Fibroblast of lung (primary cell): ENCODE measurements around the gene GOLGA8N. TPM values are rescaled to one million over a fixed set of nuclear protein-coding genes. Genes with fewer than 3 reads are reported as not detected.
"Not testable (repeated sequence)": the region's sequence is repeated elsewhere in the genome, so short reads cannot be mapped to it uniquely, and the experiment has no call there.

Experiments
- DNase-seq, 2 donors: peaks; one replicate each; pipeline versions ENCODE4 v3.0.0 to v3.0.0-alpha.2; 2010; ENCODE audit warnings: low read depth in 2 of 2
- H2AFZ ChIP-seq: 2 replicates; pipeline ENCODE4 v1.5.1; 2012; ENCODE audit warnings: low read length, control low read depth, inconsistent platforms
- H3K27ac ChIP-seq: 2 replicates; pipeline ENCODE4 v1.5.1; 2011; ENCODE audit warnings: low read length, control low read depth; ENCODE audit not compliant: insufficient read depth
- H3K27me3 ChIP-seq: 2 replicates; pipeline ENCODE4 v1.5.1; 2011; ENCODE audit warnings: mild to moderate bottlenecking, low read length; ENCODE audit not compliant: control insufficient read depth, insufficient read depth
- H3K36me3 ChIP-seq: 2 replicates; pipeline ENCODE4 v1.5.1; 2011; ENCODE audit warnings: low read length; ENCODE audit not compliant: control insufficient read depth, insufficient read depth
- H3K4me1 ChIP-seq: 2 replicates; pipeline ENCODE4 v1.5.1; 2011; ENCODE audit warnings: low read length; ENCODE audit not compliant: control insufficient read depth, insufficient read depth; ENCODE audit errors: extremely low read depth
- H3K4me2 ChIP-seq: 2 replicates; pipeline ENCODE4 v1.5.1; 2011; ENCODE audit warnings: low read length, control low read depth; ENCODE audit not compliant: insufficient read depth; ENCODE audit errors: extremely low read depth
- H3K4me3 ChIP-seq, 4 experiments: fragments of 200-600 bp in 1 of 4; sonication (generic) in 1 of 4; replicated peaks in 1 of 4; 2 replicates each; pipeline ENCODE4 v1.5.1; 2011 to 2016; ENCODE audit warnings: low read length in 4 of 4, low read depth in 3 of 4, mild to moderate bottlenecking in 3 of 4, control low read depth in 2 of 4, inconsistent platforms in 1 of 4, mixed read lengths in 1 of 4; ENCODE audit not compliant: insufficient read depth in 1 of 4; ENCODE audit errors: control extremely low read depth in 1 of 4
- H3K79me2 ChIP-seq: 2 replicates; pipeline ENCODE4 v1.5.1; 2012; ENCODE audit warnings: mild to moderate bottlenecking, low read length, inconsistent platforms; ENCODE audit not compliant: control insufficient read depth, insufficient read depth
- H3K9ac ChIP-seq: 2 replicates; pipeline ENCODE4 v1.5.1; 2011; ENCODE audit warnings: mild to moderate bottlenecking, low read length, control low read depth; ENCODE audit not compliant: insufficient read depth
- H3K9me3 ChIP-seq: 2 replicates; pipeline ENCODE4 v1.5.1; 2012; ENCODE audit warnings: low read depth, low read length; ENCODE audit not compliant: control insufficient read depth, insufficient read depth
- H4K20me1 ChIP-seq: 2 replicates; pipeline ENCODE4 v1.5.1; 2011; ENCODE audit warnings: low read length; ENCODE audit not compliant: control insufficient read depth, insufficient read depth; ENCODE audit errors: extremely low read depth
- polyA minus RNA-seq: library from RNA; depleted of rRNA, polyadenylated mRNA; stranded (reverse); fragments of >200 nt; gene quantifications from 2 replicates; pipeline ENCODE4 v1.2.3, GENCODE V29; 2011; ENCODE audit warnings: low replicate concordance
- polyA plus RNA-seq, 2 donors: library from polyadenylated mRNA; depleted of rRNA in 1 of 2; stranded (reverse) in 1 of 2; unstranded in 1 of 2; fragments of >200 nt; gene quantifications; 2 replicates each; pipeline ENCODE4 v1.2.1, GENCODE V29; 2011 to 2012; ENCODE audit warnings: missing spikeins in 1 of 2
- total RNA-seq: library from RNA; depleted of rRNA; stranded (reverse); fragments of >200 nt; gene quantifications from 2 replicates; pipeline ENCODE4 v1.2.1, GENCODE V29; 2014

GOLGA8N gene
- total RNA-seq = 3.6 TPM in 2 replicates
- polyA plus RNA-seq = 0.54 and 1.7 TPM in 2 replicates
- polyA plus RNA-seq (2012) = 0.86 and 2.2 TPM in 2 replicates
- polyA minus RNA-seq = 0.48 and 1.8 TPM in 2 replicates

DNA sequence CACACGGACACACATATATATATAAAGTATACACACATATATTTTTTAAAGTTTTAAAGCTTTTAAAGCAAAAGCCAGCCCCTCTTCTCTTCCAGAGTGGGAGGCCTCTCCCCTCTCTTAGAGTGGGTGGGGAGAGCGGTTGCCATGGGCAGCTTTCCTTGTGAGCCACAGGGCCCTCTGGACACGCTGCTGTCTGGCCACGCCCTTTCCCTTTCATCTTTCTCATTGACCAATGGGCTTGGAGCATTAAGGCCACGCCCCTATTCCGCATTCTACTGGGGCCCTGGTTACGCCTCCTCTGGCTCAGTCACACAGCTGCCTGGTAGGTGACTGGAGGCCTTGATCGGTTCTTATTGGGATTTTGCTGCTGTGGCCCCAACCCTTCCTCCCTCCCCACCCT is at the start of gene GOLGA8N:
Gene GOLGA8N, plus strand, starts transcription at position 306 of the 400 bp plus-strand sequence.
- not testable (repeated sequence) for H3K27ac ChIP-seq, H3K9ac ChIP-seq, DNase-seq, H4K20me1 ChIP-seq, H3K9me3 ChIP-seq, H3K4me1 ChIP-seq, H3K4me2 ChIP-seq, H2AFZ ChIP-seq, H3K36me3 ChIP-seq, H3K4me3 ChIP-seq, H3K27me3 ChIP-seq, H3K79me2 ChIP-seq

DNA sequence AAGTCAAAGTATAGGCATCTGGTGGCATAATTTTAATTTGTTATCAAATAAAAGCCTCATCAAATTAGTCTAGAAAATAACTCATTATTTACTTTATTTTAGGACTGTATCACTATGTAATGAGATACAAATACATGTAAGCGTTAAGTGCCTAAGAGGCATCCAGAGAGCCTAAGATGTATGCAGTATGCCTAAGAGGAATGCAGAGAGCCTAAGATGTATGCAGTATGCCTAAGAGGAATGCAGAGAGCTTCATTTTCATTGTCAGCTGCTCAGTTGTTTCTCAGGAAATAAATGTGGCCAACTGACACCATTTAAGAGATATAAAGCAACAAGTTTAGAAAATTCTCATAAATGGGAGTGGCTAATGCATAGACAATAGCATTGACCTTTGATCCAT is 49.8 kb upstream of the GOLGA8N start:
- not testable (repeated sequence) for H3K4me3 ChIP-seq, H2AFZ ChIP-seq, H3K9me3 ChIP-seq, H3K79me2 ChIP-seq, H3K9ac ChIP-seq, H4K20me1 ChIP-seq, H3K4me2 ChIP-seq, DNase-seq, H3K36me3 ChIP-seq, H3K27ac ChIP-seq, H3K27me3 ChIP-seq, H3K4me1 ChIP-seq

DNA sequence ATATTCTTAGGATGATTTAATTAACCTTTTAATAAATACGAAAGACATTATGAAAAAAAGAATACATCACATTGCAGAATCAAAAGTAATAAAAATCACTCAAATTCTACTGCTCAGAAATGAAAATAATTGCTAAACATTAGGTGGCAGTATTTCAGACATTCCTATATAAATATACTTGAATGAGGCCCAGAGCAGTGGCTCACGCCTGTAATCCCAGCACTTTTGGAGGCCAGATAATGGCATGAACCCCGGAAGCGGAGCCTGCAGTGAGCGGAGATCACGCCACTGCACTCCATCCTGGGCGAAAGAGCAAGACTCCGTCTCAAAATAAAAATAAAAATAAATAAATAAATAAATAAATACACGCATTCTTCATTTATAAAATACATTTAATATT is 48.1 kb upstream of the GOLGA8N start:
- H3K4me2 ChIP-seq, H3K9ac ChIP-seq: not testable (repeated sequence)

DNA sequence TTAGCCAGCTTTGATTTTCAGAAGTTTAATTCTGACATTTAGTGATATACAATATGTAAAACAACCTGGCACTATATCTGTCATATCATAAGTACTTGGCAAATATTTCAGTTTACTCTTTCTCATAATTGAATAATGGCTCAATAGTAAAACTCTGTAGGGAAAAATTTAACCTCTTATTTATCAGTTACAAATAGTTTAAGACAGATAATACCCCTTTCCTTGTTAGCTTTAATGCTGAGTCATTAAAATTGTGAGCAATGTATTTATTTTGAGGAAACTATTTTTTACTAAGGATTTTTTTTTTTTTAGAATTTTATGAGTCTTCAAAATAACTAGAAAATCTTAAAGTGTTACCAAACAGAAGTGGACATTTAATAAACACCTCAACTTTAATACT is 38.7 kb upstream of the GOLGA8N start:
- H3K9me3 ChIP-seq, H4K20me1 ChIP-seq, H3K27me3 ChIP-seq, H3K4me1 ChIP-seq, H3K36me3 ChIP-seq, H2AFZ ChIP-seq, H3K27ac ChIP-seq, H3K79me2 ChIP-seq, H3K9ac ChIP-seq, H3K4me2 ChIP-seq, DNase-seq, H3K4me3 ChIP-seq: not testable (repeated sequence)

More for the DNA sequence above, 48.1 kb upstream of the GOLGA8N start:
- H3K79me2 ChIP-seq, DNase-seq, H4K20me1 ChIP-seq, H3K4me3 ChIP-seq, H3K36me3 ChIP-seq, H3K27me3 ChIP-seq, H3K9me3 ChIP-seq, H3K27ac ChIP-seq, H2AFZ ChIP-seq, H3K4me1 ChIP-seq: not testable (repeated sequence)

DNA sequence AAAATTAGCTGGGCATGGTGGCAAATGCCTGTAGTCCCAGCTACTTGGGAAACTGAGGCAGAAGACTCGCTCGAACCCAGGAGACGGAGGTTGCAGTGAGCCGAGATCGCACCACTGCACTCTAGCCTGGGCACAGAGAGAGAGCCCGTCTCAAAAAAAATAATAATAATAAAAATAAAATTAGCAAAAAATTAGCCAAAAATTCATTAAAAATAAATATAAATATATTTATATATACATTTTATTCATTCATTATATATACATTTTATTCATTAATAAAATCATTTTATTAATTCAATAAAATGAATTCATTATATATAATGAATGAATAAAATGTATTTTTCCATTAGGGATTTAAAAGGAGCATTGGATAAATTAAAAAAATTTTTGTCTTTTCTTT is 31.1 kb upstream of the GOLGA8N start:
- not testable (repeated sequence) for H3K27ac ChIP-seq, H3K4me3 ChIP-seq, H4K20me1 ChIP-seq

DNA sequence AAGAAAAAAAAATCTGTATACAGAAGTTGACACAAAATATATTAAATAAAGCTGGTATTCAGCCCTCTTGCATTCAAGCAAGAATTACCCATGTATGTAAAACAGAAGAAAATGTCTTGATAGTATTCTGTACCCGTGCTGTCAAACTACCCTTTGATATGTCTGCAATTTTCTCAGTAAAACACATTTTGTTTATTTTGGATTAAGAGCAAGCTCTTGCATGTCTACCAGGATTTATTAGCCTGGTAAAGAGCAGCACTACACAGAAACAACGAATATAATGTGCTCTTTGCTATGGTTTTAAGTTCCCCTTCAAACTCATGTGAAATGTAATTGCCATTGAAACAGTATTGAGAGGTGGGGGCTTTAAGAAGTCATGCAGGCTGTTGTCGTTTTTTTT is 24.3 kb upstream of the GOLGA8N start:
- not testable (repeated sequence) for H3K4me2 ChIP-seq, H3K9me3 ChIP-seq, H4K20me1 ChIP-seq, H3K9ac ChIP-seq, H3K27me3 ChIP-seq, DNase-seq, H3K27ac ChIP-seq, H3K36me3 ChIP-seq, H3K4me1 ChIP-seq, H2AFZ ChIP-seq, H3K79me2 ChIP-seq, H3K4me3 ChIP-seq

More for the DNA sequence above, 31.1 kb upstream of the GOLGA8N start:
- not testable (repeated sequence) for H3K9ac ChIP-seq, H3K9me3 ChIP-seq, H3K4me1 ChIP-seq, DNase-seq, H3K27me3 ChIP-seq, H3K4me2 ChIP-seq, H3K79me2 ChIP-seq, H3K36me3 ChIP-seq, H2AFZ ChIP-seq

DNA sequence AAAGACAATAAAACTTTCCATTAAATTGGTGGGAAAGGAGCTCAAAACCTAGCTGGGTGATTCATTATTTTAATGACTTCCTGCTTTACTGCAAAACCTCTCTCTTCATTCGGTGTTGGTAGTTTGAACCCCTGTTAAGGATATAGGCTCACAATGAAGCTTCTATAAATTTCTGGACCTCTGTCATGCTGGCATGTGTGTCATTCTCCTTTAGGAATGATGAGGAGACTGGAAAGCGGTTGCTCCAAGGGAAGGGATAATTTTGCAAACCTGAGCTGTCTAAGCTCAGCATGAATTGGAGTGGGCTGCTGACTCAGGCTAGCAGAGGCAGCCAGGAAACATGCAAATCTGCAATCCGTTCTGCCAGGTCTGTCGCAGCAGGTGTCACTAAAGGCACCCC is 14.8 kb upstream of the GOLGA8N start:
- H3K9me3 ChIP-seq, H4K20me1 ChIP-seq, H3K4me2 ChIP-seq, DNase-seq, H3K9ac ChIP-seq, H3K27me3 ChIP-seq, H3K36me3 ChIP-seq, H3K4me3 ChIP-seq, H3K79me2 ChIP-seq, H3K27ac ChIP-seq, H3K4me1 ChIP-seq, H2AFZ ChIP-seq: not testable (repeated sequence)
